GM21786 (cell line): ENCODE results near the gene MCHR1.

ENCODE experiments used
- ATAC-seq: cut with Tn5 transposase; IDR thresholded peaks from one replicate; pipeline ENCODE4 v1.9.1; 2021; ENCODE audit not compliant: unreplicated experiment

MCHR1 gene

DNA sequence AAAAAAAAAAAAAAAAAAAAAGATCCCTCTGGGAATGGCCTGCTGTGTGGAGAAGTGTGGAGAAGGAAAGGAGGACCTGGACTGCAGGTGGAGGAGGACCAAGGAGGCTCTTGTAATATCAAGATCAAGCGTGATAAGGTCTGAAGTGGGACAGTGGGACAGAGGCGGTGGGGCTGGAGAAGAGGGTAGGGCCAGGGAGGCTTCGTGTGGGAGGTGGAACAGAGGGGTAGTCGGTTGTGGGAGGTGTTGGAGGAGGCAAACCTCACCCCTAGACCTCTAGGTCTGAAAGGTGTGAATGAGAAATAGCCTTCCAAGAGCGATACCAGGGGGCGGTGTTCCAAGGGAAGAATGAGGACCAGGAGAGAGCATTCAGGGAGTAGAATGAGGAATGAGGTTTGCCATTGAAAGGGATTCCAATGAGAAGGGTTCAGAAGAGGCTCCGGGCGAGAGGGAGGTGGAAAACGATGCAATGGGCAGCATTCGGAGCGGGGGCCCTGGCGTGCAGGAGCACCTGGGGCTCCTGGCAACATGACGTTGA is 44.2 kb downstream of the MCHR1 start:
- no peak for ATAC-seq

DNA sequence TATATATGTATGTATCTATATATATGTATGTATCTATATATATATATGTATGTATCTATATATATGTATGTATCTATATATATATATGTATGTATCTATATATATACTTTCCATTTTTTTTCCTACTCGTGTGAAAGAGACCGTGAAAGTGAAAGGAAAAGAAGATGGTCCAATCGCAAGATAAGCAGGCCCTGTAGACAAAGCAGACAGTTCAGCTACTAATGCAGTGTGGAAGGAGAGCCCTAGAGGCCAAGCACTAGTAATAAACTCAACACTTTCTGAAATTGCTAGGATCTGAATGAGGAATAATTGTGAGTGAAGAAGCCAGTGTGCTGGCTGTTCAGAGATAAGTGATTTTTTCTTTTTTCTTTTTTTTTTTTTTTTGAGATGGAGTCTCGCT is 47.2 kb downstream of the MCHR1 start:
- no peak for ATAC-seq

DNA sequence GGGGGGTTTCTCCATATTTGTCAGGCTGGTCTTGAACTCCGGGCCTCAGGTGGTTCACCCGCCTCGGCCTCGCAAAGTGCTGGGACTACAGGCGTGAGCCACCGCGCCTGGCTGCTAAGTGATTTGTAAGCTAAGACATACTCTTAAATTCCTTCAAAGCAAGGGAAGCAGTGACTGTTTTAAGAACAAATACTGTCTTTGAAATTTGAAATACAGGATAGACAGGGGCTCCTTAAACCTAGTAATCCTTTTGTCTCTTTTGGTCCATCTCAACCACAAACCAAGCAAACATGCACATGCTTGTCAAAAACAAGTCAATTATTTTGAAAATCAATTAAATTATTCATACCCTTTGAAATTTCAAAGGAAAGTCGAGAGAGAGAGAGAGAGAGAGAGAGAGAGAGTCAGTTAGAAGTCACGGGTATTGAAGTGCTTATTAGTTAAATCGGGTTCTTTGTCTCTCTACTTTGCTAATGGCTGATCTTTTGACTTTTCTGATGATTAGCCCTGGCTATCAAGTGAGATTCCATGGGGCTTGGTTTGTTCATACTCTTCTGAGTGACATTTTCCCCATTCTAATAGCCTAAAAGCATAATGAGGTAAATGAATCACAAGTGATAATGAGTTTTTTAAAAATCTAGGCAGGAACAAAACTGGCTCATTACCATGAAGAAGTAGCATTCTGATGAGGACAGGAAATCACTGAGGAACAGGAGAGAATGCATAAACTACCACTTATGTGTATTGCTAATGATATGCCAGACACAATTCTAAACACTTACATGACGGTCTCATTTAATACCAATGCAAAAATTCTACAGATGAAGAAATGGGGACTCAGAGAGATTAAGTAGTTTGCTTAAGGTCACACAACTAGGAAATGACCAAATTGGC is 48.0 kb downstream of the MCHR1 start:
- ATAC-seq: no peak

DNA sequence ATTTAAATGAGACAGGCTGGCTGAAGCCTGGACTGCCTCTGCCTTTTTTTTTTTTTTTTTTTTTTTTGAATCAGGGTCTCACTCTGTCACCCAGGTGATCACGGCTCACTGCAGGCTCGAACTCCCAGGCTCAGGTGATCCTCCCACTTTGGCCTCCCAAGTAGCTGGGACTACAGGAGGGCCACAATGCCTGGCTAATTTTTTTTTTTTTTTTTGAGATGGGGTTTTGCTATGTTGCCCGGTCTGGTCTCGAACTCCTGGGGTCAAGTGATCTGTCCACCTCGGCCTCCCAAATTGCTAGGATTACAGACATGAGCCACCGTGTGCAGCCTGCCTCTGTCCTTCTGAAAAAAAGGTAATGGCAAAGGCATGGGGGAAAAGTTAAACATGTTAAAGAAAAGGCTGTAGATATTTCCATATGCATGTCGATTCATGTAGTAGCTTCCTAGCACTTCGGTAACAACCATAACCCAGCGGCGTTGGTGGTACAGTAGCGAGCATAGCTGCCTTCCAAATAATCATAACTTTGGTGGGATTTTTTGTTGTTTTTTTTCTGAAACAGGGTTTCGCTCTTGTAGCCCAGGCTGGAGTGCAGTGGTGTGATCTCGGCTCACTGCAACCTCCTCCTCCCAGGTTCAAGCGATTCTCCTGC is 48.8 kb downstream of the MCHR1 start:
- ATAC-seq: no peak

DNA sequence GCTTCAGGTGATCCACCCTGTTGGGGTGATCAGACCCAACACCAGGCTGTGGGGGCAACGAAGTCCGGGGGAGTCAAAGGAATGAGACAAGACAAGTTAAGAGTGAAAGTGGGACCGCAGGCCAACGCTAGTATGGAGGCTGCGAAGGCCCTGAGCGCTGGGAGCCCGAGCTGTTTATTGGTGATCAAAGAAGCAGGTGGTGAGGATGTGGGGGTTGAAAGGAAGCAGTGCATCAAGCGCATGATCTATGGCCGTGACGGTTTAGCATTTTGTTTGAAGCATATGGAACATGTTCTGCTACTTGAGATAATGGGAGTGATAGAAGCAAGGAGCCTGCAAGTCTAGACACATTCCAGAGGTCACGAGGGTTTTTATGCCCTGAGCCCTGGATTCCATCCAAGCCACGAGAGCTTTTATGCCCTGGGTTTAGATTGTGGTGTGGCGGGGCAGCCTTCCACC is 49.5 kb downstream of the MCHR1 start:
- no peak for ATAC-seq

DNA sequence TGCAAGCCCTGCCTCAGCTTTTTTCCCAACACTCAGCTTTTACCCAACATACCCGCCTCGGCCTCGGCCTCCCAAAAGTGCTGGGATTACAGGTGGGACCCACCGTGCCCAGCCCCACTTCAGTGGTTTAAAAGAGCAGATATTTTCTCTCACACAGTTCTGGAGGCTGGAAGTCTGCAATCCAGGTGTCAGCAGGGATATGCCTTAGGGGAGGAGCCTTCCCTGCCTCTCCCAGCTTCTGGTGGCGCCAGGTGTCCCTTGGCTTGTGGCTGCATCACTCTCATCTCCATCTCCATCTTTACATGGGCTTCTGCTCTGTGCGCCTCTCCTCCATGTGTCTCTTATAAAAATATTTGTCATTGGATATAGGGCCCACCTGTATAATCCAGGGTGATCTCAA is 50.0 kb downstream of the MCHR1 start:
- ATAC-seq: no peak
